Measurements from ENCODE around the gene ABHD12.

Gene ABHD12

GRCh38 chr20:25306991-25307903 lies 83.4 kb downstream of the ABHD12 start:
- no peak for DNase-seq (ENCODE audit: low read depth)

GRCh38 chr20:25304025-25304549 lies 86.5 kb downstream of the ABHD12 start:
- DNase-seq (ENCODE audit: low read depth) = no peak

- no peak for DNase-seq (ENCODE audit: low read depth)
These were observed 87.2 kb downstream of the ABHD12 start for GRCh38 chr20:25303292-25304024.

- no peak for DNase-seq (ENCODE audit: low read depth)
These were observed 88.0 kb downstream of the ABHD12 start for GRCh38 chr20:25302596-25302995.

- no peak for DNase-seq (ENCODE audit: low read depth)
These were observed 89.2 kb downstream of the ABHD12 start for GRCh38 chr20:25301357-25301920.

GRCh38 chr20:25300496-25301170 lies 90.0 kb downstream of the ABHD12 start:
- no peak for DNase-seq (ENCODE audit: low read depth)

GRCh38 chr20:25299806-25300205 lies 90.8 kb downstream of the ABHD12 start:
- no peak for DNase-seq (ENCODE audit: low read depth)

- DNase-seq (ENCODE audit: low read depth) = no peak
These were observed 93.3 kb downstream of the ABHD12 start for GRCh38 chr20:25297141-25297905.

- no peak for DNase-seq (ENCODE audit: low read depth)
These were observed 94.2 kb downstream of the ABHD12 start for GRCh38 chr20:25296094-25297093.

GRCh38 chr20:25295386-25296093 lies 95.1 kb downstream of the ABHD12 start:
- DNase-seq (ENCODE audit: low read depth) = no peak

GRCh38 chr20:25294459-25295385 lies 95.9 kb downstream of the ABHD12 start:
- peak; percentile 48 for DNase-seq (ENCODE audit: low read depth)

- DNase-seq (ENCODE audit: low read depth) = no peak
These were observed 96.7 kb downstream of the ABHD12 start for GRCh38 chr20:25293910-25294458.

- DNase-seq (ENCODE audit: low read depth) = no peak
These were observed 97.1 kb downstream of the ABHD12 start for GRCh38 chr20:25293507-25293906.

GRCh38 chr20:25292176-25292891 lies 98.3 kb downstream of the ABHD12 start:
- no peak for DNase-seq (ENCODE audit: low read depth)

- DNase-seq (ENCODE audit: low read depth) = no peak
These were observed 99.1 kb downstream of the ABHD12 start for GRCh38 chr20:25291432-25292133.

- no peak for DNase-seq (ENCODE audit: low read depth)
These were observed 99.8 kb downstream of the ABHD12 start for GRCh38 chr20:25290646-25291431.
